ENCODE results near the gene CBS. TPM values are rescaled to one million over a fixed set of nuclear protein-coding genes. Genes with fewer than 3 reads are reported as not detected.

Gene CBS
- total and polyA plus RNA-seq, 4 donors: 70.9 to 212 (median 129) TPM

GRCh38 chr21:43012596-43012995 is 63.0 kb downstream of the CBS start:
- 92% methylated on average over 6 of the region's 6 CpGs for WGBS
- TF ChIP-seq ZBTB33 (IDR thresholded peaks at IDR 0.05): no peak
- TF ChIP-seq RXRA (IDR thresholded peaks at IDR 0.05): no peak
- no peak for TF ChIP-seq TAF1 (conservative IDR thresholded peaks at IDR 0.05)
- no peak for TF ChIP-seq CTCF (IDR thresholded peaks at IDR 0.05; ENCODE audit: low read depth, low read length, missing input control)
- H3K27ac ChIP-seq (ENCODE audit: low read depth in 1 of 2, low read length in 2 of 2): no peak overlapping the region
- peaks cover 7 to 40% (median 26%) of the 10 kb centered on the region in 4 donors for H3K36me3 ChIP-seq (ENCODE audit: control insufficient read depth in 4 of 4, insufficient read depth in 3 of 4, low read depth in 1 of 4, low read length in 3 of 4)
- no peaks in the 10 kb centered on the region for H3K9me3 ChIP-seq (ENCODE audit: control insufficient read depth in 4 of 4, low read length in 3 of 4)
- H3K4me1 ChIP-seq (ENCODE audit: control insufficient read depth in 4 of 4, insufficient read depth in 4 of 4, low read length in 3 of 4): no peaks in the 10 kb centered on the region
- no peak overlapping the region for H3K4me3 ChIP-seq (ENCODE audit: low read depth in 1 of 3, low read length in 3 of 3)
- no peak for DNase-seq (ENCODE audit: low spot score)
- no peaks in the 10 kb centered on the region for H3K27me3 ChIP-seq (ENCODE audit: control insufficient read depth in 4 of 4, insufficient read depth in 4 of 4, low read length in 3 of 4)
- H3K9ac ChIP-seq (ENCODE audit: low read depth in 1 of 2, low read length in 2 of 2): no peak overlapping the region

- no peak for DNase-seq (ENCODE audit: low spot score)
- Histone ChIP-seq H3K4me1 (ENCODE audit: control insufficient read depth in 4 of 4, insufficient read depth in 4 of 4, low read length in 3 of 4) (peaks cover 0 to 3% (median 0%) of the 10 kb centered on the region in 4 donors), H3K9ac (ENCODE audit: low read depth in 1 of 2, low read length in 2 of 2) (no peak overlapping the region), H3K4me3 (ENCODE audit: low read depth in 1 of 3, low read length in 3 of 3) (no peak overlapping the region), H3K27me3 (ENCODE audit: control insufficient read depth in 4 of 4, insufficient read depth in 4 of 4, low read length in 3 of 4) (no peaks in the 10 kb centered on the region), H3K27ac (ENCODE audit: low read depth in 1 of 2, low read length in 2 of 2) (no peak overlapping the region), H3K36me3 (ENCODE audit: control insufficient read depth in 4 of 4, insufficient read depth in 3 of 4, low read depth in 1 of 4, low read length in 3 of 4) (peaks cover 0 to 16% (median 11%) of the 10 kb centered on the region in 4 donors), H3K9me3 (ENCODE audit: control insufficient read depth in 4 of 4, low read length in 3 of 4) (no peaks in the 10 kb centered on the region)
- TF ChIP-seq CTCF (IDR thresholded peaks at IDR 0.05; ENCODE audit: low read depth, low read length, missing input control): no peak
- TF ChIP-seq TAF1 (conservative IDR thresholded peaks at IDR 0.05): no peak
- no peak for TF ChIP-seq JUND (IDR thresholded peaks at IDR 0.05)
- TF ChIP-seq FOXA2 (IDR thresholded peaks at IDR 0.05): no peak
- no peak for TF ChIP-seq SP1 (IDR thresholded peaks at IDR 0.05)
- no peak for TF ChIP-seq GABPA (IDR thresholded peaks at IDR 0.05 in 1 of 2, conservative IDR thresholded peaks at IDR 0.05 in 1 of 2)
- TF ChIP-seq HNF4G (IDR thresholded peaks at IDR 0.05): no peak
- TF ChIP-seq MAX (IDR thresholded peaks at IDR 0.05): no peak
- no peak for TF ChIP-seq ZBTB33 (IDR thresholded peaks at IDR 0.05)
- no peak for TF ChIP-seq FOXA1 (IDR thresholded peaks at IDR 0.05)
- no peak for TF ChIP-seq RAD21 (IDR thresholded peaks at IDR 0.05)
- no peak for TF ChIP-seq REST (IDR thresholded peaks at IDR 0.05)
- TF ChIP-seq EGR1 (IDR thresholded peaks at IDR 0.05; ENCODE audit: low read depth in 2 of 2): no peak
- no peak for TF ChIP-seq ATF3 (IDR thresholded peaks at IDR 0.05)
- WGBS: 83% methylated on average over 4 of the region's 4 CpGs
These were observed 68.8 kb downstream of the CBS start for GRCh38 chr21:43006874-43007208.

Measured in liver (tissue), 9 donors.